ENCODE data around the gene PRR18. TPM values are rescaled to one million over a fixed set of nuclear protein-coding genes. Genes with fewer than 3 reads are reported as not detected.

The PRR18 gene
- total RNA-seq, 1 experiment from 2014 or later: not detected

GRCh38 chr6:166279393-166279679 is 28.9 kb downstream of the PRR18 start:
- Histone ChIP-seq H3K27me3 (ENCODE audit: insufficient read depth, low read length) (peaks cover 7% of the 10 kb centered on the region; the same call in 1 of the 2 replicates), H3K79me2 (ENCODE audit: insufficient read depth, low read length) (no peaks in the 10 kb centered on the region), H3K9ac (ENCODE audit: low read length) (no peak overlapping the region), H3K36me3 (ENCODE audit: control insufficient read depth in 1 of 2, insufficient read depth in 2 of 2, low read length in 2 of 2) (no peaks in the 10 kb centered on the region), H3K4me1 (ENCODE audit: control insufficient read depth in 1 of 2, insufficient read depth in 2 of 2, low read length in 2 of 2) (peaks cover 0 to 4% of the 10 kb centered on the region in 2 experiments; a peak in 1 of 4 replicates), H4K20me1 (ENCODE audit: insufficient read depth) (no peaks in the 10 kb centered on the region), H3K27ac (ENCODE audit: low read depth, low read length) (no peak overlapping the region), H3K4me2 (ENCODE audit: low read length) (no peak overlapping the region), H3K9me2 (ENCODE audit: insufficient read depth) (no peaks in the 10 kb centered on the region), H3K9me3 (ENCODE audit: control insufficient read depth in 1 of 2, insufficient read depth in 1 of 2, low read depth in 1 of 2, low read length in 2 of 2) (no peaks in the 10 kb centered on the region), H2AFZ (ENCODE audit: low read depth, low read length, poor library complexity, severe bottlenecking) (no peak overlapping the region), H3K4me3 (replicated peaks in 1 of 2; ENCODE audit: low read depth in 1 of 2, low read length in 2 of 2) (no peak overlapping the region)
- DNase-seq (ENCODE audit: low read depth, low spot score) (no peak), ATAC-seq (no peak)
- intact Hi-C loops (cut with micrococcal nuclease): loop anchor here (5.0 kb wide), 1 partner anchor 103 kb away; the partner anchor contains the start of gene MPC1
- TF ChIP-seq FOSL1 (IDR thresholded peaks at IDR 0.05; ENCODE audit: low read depth) (no peak), POLR2A (IDR thresholded peaks at IDR 0.05; ENCODE audit: borderline replicate concordance, extremely low read depth, insufficient read depth, insufficient read length) (no peak), CTCF (IDR thresholded peaks at IDR 0.05 in 2 of 3, conservative IDR thresholded peaks at IDR 0.05 in 1 of 3; ENCODE audit: borderline replicate concordance in 1 of 3, insufficient read depth in 1 of 3, low read depth in 2 of 3, low read length in 2 of 3) (no peak), SRF (IDR thresholded peaks at IDR 0.05; ENCODE audit: low read depth) (no peak), ZNF274 (IDR thresholded peaks at IDR 0.05; ENCODE audit: low read depth, low read length) (no peak), JUND (IDR thresholded peaks at IDR 0.05) (no peak), ELF1 (IDR thresholded peaks at IDR 0.05; ENCODE audit: borderline replicate concordance, low read depth) (no peak), EGR1 (IDR thresholded peaks at IDR 0.05; ENCODE audit: low read depth) (no peak), SIN3A (IDR thresholded peaks at IDR 0.05; ENCODE audit: low read depth) (no peak), POLR2AphosphoS5 (IDR thresholded peaks at IDR 0.05; ENCODE audit: low read depth, low read length) (no peak), TCF7L2 (IDR thresholded peaks at IDR 0.05; ENCODE audit: borderline replicate concordance, extremely low read depth, insufficient read depth, insufficient read length) (no peak), MAX (IDR thresholded peaks at IDR 0.05) (no peak)
- no TSS peak for BruUV-seq (replicated peaks)
- RAD21 ChIA-PET (ENCODE audit: low non-redundant PET in 1 of 2, low total read pairs in 2 of 2, uncharacterized antibody in 2 of 2, unreplicated experiment in 2 of 2): no interaction called here
- CTCF ChIA-PET: interaction anchor here (0.6 kb wide), 1 partner anchor 121 kb away, joined by 3 read pairs; no protein-coding TSS in a partner anchor
- POLR2A ChIA-PET: no interaction called here
